ENCODE data around the gene MCRS1.

MCRS1 gene

GRCh38 chr12:49555631-49556390 lies 12.1 kb downstream of the MCRS1 start:
- DNase-seq = no peak

GRCh38 chr12:49554266-49554665 lies 13.7 kb downstream of the MCRS1 start:
- DNase-seq = no peak

DNA sequence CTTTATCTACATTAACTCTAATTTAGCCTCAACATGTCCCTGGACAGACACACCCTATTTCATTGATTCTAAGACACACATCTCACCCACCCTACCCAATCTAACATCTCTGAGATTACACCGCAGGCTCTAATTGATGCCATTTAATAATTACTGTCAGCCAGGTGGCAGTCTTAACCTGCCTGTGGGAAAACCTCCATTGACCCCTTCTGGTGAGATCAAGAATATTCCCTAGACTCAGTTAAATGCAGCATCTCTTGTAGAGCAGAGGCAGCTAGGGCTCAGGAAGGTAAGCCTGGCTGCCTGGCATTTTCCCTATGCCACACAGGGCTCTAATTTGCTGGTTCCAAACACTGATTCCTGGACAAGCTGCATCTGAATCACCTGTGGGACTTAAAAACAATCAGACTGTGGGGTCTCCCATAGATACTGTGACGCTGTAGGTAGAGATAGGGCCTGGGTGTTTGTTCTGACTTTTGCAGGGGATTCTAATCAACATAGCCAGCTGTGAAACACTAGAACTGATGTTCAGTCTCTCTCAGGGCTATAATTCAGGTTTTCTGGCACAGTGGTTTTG lies 14.3 kb downstream of the MCRS1 start:
- DNase-seq = no peak

DNA sequence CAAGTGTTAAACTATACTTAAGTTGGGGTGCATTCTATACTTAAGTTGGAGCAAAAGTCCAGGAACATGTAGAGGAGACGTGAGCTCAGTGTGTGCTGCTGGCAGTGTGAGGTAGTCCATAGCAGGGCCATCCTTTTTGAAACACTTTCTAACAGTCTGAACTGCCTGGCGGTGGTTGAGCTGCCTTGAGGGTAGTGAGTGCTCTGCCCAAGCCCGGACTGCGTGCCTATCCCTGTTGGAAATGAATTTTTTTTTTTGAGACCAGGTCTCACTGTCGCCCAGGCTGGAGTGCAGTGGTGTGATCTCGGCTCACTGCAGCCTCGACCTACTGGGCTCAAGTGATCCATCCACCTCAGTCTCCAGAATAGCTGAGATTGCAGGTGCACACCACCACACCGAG lies 15.0 kb downstream of the MCRS1 start:
- no peak for DNase-seq

DNA sequence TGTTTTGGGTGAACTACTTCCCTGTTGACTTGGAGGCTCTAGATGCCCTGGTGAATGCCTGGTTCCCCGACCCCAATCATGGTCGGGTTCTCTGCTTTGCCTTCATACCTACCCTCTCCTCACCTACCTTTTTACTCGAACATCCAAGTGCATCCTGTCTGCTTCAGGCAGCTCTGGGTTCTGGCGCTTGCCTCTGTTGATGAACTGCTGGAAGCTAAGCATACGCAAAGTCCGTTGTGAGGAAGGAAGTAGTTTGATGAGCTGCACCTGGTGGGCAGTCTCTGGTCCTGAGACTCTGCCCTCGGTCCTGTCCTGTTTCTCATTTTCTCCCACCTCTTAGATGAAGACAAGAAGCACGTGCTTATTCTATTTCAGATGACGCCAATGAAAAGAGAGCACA lies 15.5 kb downstream of the MCRS1 start:
- no peak for DNase-seq

DNA sequence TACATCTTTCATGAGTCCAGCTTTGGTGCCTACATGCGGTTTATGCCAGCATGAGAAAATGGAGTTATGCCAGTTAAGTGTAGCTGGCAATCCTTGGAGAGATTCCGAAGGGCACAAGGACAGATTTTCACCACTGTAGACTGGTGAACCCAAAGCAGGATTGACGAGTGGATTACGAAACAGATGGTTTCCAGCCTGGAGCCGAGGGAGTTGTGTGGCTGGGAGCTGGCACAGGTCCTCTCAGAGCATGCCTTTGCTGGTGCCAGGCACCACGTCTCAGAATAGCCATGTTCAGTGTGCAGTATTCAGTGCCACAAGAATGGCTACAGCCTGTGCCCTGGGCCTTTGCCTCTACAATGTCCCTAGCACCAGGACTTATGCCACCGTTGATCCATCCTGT lies 15.9 kb downstream of the MCRS1 start:
- peak in 1 of 14 donors; percentile 63 for DNase-seq

- no peak for DNase-seq
These were observed 17.2 kb downstream of the MCRS1 start for GRCh38 chr12:49550693-49551252.

DNA sequence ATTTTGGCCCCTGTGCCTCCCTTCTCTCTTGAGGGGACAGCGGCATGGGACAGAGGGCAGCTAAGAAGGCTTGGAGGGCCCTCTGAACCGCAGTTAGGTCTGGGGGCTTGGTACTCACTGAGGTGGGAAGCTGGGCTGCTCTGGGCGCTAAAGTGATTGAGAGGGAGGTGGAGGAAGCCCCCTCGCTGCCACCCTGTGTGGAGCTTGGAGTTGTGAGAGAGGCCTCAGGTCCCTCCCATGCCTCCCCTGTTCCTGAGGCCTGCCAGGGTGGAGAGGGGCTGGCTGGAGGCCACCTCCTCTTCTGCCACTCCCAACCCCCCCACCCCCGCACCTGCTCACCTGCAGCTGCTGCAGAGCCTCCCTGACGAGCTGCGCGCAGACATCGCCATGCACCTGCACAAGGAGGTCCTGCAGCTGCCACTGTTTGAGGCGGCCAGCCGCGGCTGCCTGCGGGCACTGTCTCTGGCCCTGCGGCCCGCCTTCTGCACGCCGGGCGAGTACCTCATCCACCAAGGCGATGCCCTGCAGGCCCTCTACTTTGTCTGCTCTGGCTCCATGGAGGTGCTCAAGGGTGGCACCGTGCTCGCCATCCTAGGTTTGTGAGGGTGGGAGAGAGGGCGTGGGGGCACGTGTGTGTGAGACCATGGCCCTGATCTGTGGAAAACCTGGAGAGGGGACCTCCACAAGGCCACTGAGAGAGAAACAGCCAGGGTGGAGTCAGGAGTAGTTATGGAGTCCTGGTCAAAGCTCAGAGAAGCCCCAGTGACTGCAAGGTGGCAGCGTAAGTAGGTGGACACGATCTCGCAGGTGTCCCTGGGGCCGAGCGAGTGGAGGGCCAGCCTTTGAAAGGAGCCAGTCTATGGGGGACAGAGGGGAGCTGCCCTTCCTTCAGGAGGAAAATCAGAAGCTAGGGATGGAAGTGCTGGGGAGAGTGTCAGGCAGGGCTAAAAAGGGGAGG lies 17.9 kb downstream of the MCRS1 start:
- no peak for DNase-seq

DNA sequence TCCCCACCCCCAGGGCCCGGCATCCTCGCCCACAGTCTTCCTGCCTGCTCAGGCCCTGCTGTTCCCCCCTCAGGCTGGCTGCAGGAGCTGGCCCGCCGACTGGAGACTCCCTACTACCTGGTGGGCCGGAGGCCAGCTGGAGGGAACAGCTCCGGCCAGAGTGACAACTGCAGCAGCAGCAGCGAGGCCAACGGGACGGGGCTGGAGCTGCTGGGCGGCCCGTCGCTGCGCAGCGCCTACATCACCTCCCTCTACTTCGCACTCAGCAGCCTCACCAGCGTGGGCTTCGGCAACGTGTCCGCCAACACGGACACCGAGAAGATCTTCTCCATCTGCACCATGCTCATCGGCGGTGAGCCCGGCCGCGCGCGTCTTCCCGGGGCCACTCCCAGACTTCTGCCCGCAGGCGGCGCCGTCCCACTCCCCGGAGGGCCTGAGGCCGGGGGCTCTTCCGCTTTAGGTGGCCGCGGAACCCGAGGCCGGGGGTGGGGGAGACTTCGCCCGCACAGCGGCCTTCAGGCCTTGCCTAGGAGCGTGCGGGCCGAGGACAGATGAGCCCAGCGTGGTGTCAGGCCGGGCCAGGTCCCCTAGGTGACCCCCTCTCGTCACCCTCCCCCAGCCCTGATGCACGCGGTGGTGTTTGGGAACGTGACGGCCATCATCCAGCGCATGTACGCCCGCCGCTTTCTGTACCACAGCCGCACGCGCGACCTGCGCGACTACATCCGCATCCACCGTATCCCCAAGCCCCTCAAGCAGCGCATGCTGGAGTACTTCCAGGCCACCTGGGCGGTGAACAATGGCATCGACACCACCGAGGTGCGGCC lies 18.9 kb downstream of the MCRS1 start:
- DNase-seq = peak in 4 of 14 donors; percentile 8 to 23 (median 20)

GRCh38 chr12:49548481-49548821 lies 19.5 kb downstream of the MCRS1 start:
- no peak for DNase-seq

DNA sequence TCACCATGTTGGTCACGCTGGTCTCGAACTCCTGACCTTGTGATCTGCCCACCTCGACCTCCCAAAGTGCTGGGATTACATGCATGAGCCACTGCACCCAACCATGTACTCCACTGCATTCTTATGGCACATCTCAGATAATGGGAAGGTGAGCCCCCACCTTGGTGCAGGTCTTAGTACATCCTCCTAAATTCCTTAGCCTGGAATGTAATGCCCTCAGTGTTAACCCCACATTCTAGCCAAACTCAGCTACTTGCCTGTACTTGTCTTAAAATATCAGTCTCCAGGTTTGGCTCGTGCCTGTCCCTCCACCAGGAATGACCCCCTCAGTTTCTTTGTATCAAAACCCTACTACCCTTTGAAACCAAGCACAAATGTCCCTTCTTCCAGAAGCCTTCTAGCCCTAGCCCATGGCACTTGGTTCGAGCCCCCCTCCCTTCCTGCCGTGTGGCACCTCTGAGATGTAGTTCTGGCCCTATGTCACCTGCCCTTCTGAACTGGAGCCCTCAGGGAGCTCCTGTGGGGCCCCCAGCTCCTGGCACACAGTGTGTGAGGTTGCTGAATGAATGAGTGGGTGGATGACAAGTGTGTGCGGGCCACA lies 20.8 kb downstream of the MCRS1 start:
- no peak for DNase-seq

DNA sequence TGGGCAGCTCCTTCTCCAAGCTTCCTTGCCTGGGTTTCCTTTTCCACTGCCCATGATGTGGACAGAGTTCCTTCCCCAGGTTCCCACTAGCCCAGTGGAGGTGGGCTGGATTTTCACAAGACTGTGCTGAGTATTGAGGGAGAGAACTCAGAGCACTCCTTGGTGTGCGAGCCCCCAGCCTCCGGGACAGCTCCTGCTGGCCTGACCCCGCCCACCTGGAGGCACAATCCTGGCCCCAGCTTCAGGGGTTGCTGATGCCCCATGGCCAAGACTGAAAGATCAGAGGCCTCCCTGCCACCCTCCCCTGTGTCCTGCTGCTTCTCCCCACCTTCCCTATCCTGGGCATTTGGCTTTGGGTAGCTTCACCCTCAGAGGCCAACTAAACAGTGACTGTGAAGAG lies 21.5 kb downstream of the MCRS1 start:
- DNase-seq = no peak

DNA sequence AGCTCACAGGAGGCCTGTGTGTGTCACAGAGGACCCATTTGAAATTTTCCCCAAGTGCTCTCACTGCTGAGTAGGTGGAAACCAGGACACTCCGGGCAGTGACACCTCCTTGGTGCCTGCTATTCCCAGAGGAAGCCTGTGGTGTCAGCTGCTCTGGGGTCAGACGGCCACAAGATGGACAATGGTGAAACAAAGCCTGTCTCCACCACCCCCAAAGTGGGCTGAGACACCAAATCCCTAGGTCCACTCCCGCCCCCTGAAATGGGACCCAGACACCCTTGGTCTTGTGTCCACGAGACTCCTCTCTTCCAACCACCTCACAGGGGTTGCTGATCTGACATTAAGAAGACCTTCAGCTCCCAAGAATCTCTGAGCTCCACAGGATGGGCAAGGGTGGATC lies 22.1 kb downstream of the MCRS1 start:
- DNase-seq = no peak

- no peak for DNase-seq
These were observed 23.8 kb downstream of the MCRS1 start for GRCh38 chr12:49543914-49544815.

- DNase-seq = no peak
These were observed 24.6 kb downstream of the MCRS1 start for GRCh38 chr12:49543221-49543913.

DNA sequence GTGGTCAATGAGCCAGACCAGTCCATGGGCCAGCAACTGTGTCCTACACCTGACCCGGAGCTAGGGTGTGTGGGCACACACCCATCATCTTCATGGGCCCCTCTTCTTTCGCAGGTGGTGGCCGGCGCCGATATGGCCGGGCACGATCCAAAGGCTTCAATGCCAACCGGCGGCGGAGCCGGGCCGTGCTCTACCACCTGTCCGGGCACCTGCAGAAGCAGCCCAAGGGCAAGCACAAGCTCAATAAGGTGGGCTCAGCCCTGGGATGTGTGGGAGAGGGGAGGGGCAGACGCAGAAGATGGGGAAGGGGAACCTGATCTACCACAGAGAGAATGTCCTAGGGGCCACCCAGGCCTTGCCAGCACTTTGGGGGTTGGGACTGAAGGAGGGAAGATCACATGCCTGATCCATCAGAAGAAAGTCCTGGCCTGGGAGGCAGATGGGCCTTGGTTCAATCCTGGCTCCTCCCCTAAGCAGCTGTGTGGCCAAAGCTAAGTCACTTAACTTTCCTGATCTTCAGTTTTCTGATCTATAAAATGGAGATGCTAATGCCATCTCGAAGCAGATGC lies 25.3 kb downstream of the MCRS1 start:
- DNase-seq = no peak

- no peak for DNase-seq
These were observed 25.9 kb downstream of the MCRS1 start for GRCh38 chr12:49541911-49542505.

GRCh38 chr12:49541140-49541861 lies 26.6 kb downstream of the MCRS1 start:
- no peak for DNase-seq
